ENCODE measurements around the gene ELMO3. TPM values are rescaled to one million over a fixed set of nuclear protein-coding genes. Genes with fewer than 3 reads are reported as not detected.

ELMO3 gene
- total and polyA plus RNA-seq, 2 of the 13 experiments (the other 11 are each of a cell fraction or from before 2014, with no cell fraction given) = 2.6 to 4.0 TPM

DNA sequence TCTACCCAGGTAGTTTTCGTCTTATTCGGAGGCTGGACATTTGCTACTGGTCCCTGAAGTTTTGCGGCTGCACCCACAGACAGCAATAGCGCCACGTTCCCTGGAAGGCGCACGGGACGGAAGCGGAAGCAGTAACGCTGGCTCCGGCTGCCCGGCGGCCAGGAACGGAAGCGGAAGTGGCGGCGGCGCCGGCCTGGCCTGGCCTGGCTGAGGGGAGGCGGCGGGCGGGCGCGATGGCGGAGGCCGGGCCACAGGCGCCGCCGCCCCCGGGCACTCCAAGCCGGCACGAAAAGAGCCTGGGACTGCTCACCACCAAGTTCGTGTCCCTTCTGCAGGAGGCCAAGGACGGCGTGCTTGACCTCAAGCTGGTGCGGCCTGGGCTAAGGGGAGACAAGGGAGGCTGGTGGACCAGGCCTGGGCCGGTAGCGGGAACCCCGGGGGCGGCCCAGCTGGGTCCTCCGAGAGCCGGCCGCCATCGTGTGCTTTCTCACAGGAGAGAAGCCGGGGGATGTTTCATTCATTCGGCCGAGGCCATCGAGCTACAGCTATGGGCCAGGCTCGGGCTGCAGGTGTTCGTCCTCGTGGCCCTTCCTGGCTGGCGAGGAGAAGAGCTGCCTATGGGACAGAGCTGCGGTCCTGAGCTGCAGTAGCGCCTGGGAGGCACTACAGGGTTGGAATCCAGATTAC is 6.8 kb upstream of the ELMO3 start, which contains the start of gene E2F4 (continued):
- no peak for TF ChIP-seq ZBTB21 (CRISPR knock-in tag; IDR thresholded peaks at IDR 0.05)
- TF ChIP-seq ASH2L (IDR thresholded peaks at IDR 0.05; ENCODE audit: insufficient read length, low read depth, low read length) = peak; percentile 84
- TF ChIP-seq SALL2 (CRISPR knock-in tag; IDR thresholded peaks at IDR 0.05) = peak; percentile 95
- TF ChIP-seq GPBP1L1 (CRISPR knock-in tag; IDR thresholded peaks at IDR 0.05) = no peak
- TF ChIP-seq ZNF773 (CRISPR knock-in tag; IDR thresholded peaks at IDR 0.05; ENCODE audit: borderline replicate concordance) = peak; percentile 84; the same call in 1 of the 2 replicates
- peak; percentile 96 for TF ChIP-seq SRY (CRISPR knock-in tag; IDR thresholded peaks at IDR 0.05)
- TF ChIP-seq TSC22D2 (CRISPR knock-in tag; IDR thresholded peaks at IDR 0.05; ENCODE audit: borderline replicate concordance) = peak; percentile 70
- peak; percentile 95 for TF ChIP-seq RBFOX2 (IDR thresholded peaks at IDR 0.05; ENCODE audit: low read depth, low read length)
- TF ChIP-seq, protein P1, sequence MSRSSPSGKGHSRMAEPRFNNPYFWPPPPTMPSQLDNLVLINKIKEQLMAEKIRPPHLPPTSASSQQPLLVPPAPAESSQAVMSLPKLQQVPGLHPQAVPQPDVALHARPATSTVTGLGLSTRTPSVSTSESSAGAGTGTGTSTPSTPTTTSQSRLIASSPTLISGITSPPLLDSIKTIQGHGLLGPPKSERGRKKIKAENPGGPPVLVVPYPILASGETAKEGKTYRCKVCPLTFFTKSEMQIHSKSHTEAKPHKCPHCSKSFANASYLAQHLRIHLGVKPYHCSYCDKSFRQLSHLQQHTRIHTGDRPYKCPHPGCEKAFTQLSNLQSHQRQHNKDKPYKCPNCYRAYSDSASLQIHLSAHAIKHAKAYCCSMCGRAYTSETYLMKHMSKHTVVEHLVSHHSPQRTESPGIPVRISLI (CRISPR knock-in tag; IDR thresholded peaks at IDR 0.05; ENCODE audit: borderline replicate concordance) = no peak
- no peak; the same call in 1 of the 2 replicates for TF ChIP-seq ZNF44 (CRISPR knock-in tag; IDR thresholded peaks at IDR 0.05)
- TF ChIP-seq RNF2 (conservative IDR thresholded peaks at IDR 0.05; ENCODE audit: low read depth) = peak; percentile 86
- TF ChIP-seq ZNF333 (CRISPR knock-in tag; IDR thresholded peaks at IDR 0.05; ENCODE audit: borderline replicate concordance) = peak; percentile 51; the same call in 1 of the 2 replicates
- TF ChIP-seq GATAD2A (CRISPR knock-in tag; IDR thresholded peaks at IDR 0.05) = no peak
- TF ChIP-seq, protein P2, sequence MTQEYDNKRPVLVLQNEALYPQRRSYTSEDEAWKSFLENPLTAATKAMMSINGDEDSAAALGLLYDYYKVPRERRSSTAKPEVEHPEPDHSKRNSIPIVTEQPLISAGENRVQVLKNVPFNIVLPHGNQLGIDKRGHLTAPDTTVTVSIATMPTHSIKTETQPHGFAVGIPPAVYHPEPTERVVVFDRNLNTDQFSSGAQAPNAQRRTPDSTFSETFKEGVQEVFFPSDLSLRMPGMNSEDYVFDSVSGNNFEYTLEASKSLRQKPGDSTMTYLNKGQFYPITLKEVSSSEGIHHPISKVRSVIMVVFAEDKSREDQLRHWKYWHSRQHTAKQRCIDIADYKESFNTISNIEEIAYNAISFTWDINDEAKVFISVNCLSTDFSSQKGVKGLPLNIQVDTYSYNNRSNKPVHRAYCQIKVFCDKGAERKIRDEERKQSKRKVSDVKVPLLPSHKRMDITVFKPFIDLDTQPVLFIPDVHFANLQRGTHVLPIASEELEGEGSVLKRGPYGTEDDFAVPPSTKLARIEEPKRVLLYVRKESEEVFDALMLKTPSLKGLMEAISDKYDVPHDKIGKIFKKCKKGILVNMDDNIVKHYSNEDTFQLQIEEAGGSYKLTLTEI (CRISPR knock-in tag; conservative IDR thresholded peaks at IDR 0.05) = no peak
- TF ChIP-seq ZNF713 (CRISPR knock-in tag; IDR thresholded peaks at IDR 0.05) = no peak
- TF ChIP-seq JARID2 (CRISPR knock-in tag; IDR thresholded peaks at IDR 0.05; ENCODE audit: insufficient replicate concordance) = peak; percentile 52
- TF ChIP-seq ISX (CRISPR knock-in tag; conservative IDR thresholded peaks at IDR 0.05) = peak; percentile 68; the same call in 1 of the 2 replicates
- peak; percentile 28; the same call in 1 of the 2 replicates for TF ChIP-seq BCL6 (CRISPR knock-in tag; IDR thresholded peaks at IDR 0.05)
- TF ChIP-seq PHF8 (CRISPR knock-in tag; IDR thresholded peaks at IDR 0.05) = peak; percentile 97
- TF ChIP-seq, protein P3, sequence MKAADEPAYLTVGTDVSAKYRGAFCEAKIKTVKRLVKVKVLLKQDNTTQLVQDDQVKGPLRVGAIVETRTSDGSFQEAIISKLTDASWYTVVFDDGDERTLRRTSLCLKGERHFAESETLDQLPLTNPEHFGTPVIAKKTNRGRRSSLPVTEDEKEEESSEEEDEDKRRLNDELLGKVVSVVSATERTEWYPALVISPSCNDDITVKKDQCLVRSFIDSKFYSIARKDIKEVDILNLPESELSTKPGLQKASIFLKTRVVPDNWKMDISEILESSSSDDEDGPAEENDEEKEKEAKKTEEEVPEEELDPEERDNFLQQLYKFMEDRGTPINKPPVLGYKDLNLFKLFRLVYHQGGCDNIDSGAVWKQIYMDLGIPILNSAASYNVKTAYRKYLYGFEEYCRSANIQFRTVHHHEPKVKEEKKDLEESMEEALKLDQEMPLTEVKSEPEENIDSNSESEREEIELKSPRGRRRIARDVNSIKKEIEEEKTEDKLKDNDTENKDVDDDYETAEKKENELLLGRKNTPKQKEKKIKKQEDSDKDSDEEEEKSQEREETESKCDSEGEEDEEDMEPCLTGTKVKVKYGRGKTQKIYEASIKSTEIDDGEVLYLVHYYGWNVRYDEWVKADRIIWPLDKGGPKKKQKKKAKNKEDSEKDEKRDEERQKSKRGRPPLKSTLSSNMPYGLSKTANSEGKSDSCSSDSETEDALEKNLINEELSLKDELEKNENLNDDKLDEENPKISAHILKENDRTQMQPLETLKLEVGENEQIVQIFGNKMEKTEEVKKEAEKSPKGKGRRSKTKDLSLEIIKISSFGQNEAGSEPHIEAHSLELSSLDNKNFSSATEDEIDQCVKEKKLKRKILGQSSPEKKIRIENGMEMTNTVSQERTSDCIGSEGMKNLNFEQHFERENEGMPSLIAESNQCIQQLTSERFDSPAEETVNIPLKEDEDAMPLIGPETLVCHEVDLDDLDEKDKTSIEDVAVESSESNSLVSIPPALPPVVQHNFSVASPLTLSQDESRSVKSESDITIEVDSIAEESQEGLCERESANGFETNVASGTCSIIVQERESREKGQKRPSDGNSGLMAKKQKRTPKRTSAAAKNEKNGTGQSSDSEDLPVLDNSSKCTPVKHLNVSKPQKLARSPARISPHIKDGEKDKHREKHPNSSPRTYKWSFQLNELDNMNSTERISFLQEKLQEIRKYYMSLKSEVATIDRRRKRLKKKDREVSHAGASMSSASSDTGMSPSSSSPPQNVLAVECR (CRISPR knock-in tag; IDR thresholded peaks at IDR 0.05; ENCODE audit: borderline replicate concordance) = peak; percentile 93
- TF ChIP-seq GATAD1 (CRISPR knock-in tag; IDR thresholded peaks at IDR 0.05) = peak; percentile 94
- peak; percentile 71 for TF ChIP-seq TAF1 (CRISPR knock-in tag; IDR thresholded peaks at IDR 0.05)
- TF ChIP-seq FOXA3 (CRISPR knock-in tag; IDR thresholded peaks at IDR 0.05) = peak; percentile 72

All from HepG2 (cell line).